ENCODE data around the gene PIGL. TPM values are rescaled to one million over a fixed set of nuclear protein-coding genes. Genes with fewer than 3 reads are reported as not detected.
"Not testable (repeated sequence)": the region's sequence is repeated elsewhere in the genome, so short reads cannot be mapped to it uniquely, and the experiment has no call there.

Gene PIGL
- total RNA-seq, 1 donor from 2014 or later = 29.5 TPM

GRCh38 chr17:16189791-16190348 is 27.1 kb upstream of the PIGL start:
- Histone ChIP-seq H3K36me3 (peaks cover 80% of the 10 kb centered on the region), H3K9me3 (no peaks in the 10 kb centered on the region), H3K27ac (no peak overlapping the region), H3K4me3 (no peak overlapping the region), H3K27me3 (no peaks in the 10 kb centered on the region), H3K4me1 (no peaks in the 10 kb centered on the region)
- ATAC-seq (no peak), DNase-seq (no peak)
- intact Hi-C loops (cut with DNase I) = no loop called here
- no peak for TF ChIP-seq CTCF (IDR thresholded peaks at IDR 0.05)

- TF ChIP-seq CTCF (IDR thresholded peaks at IDR 0.05) = no peak
- no peak overlapping the region for H3K27ac ChIP-seq
- no peak for ATAC-seq
- peaks cover 70% of the 10 kb centered on the region for H3K36me3 ChIP-seq
- DNase-seq = no peak
- H3K4me3 ChIP-seq = no peak overlapping the region
- intact Hi-C loops (cut with DNase I) = no loop called here
- H3K4me1 ChIP-seq = no peaks in the 10 kb centered on the region
- no peaks in the 10 kb centered on the region for H3K27me3 ChIP-seq
- H3K9me3 ChIP-seq = no peaks in the 10 kb centered on the region
Observed at GRCh38 chr17:16190703-16191360, 26.2 kb upstream of the PIGL start.

- no peak overlapping the region for H3K27ac ChIP-seq
- H3K4me3 ChIP-seq = no peak overlapping the region
- H3K9me3 ChIP-seq = no peaks in the 10 kb centered on the region
- ATAC-seq (no peak), DNase-seq (no peak)
- no peaks in the 10 kb centered on the region for H3K27me3 ChIP-seq
- intact Hi-C loops (cut with DNase I) = no loop called here
- TF ChIP-seq CTCF (IDR thresholded peaks at IDR 0.05) = no peak
- no peaks in the 10 kb centered on the region for H3K4me1 ChIP-seq
- peaks cover 63% of the 10 kb centered on the region for H3K36me3 ChIP-seq
Observed at GRCh38 chr17:16191604-16192003, 25.4 kb upstream of the PIGL start.

- H3K4me3 ChIP-seq; H3K9me3 ChIP-seq; H3K27ac ChIP-seq; intact Hi-C loops (cut with DNase I); ATAC-seq; H3K4me1 ChIP-seq; H3K27me3 ChIP-seq; DNase-seq: not testable (repeated sequence)
- peaks cover 49% of the 10 kb centered on the region for H3K36me3 ChIP-seq
Observed at GRCh38 chr17:16194307-16194835, 22.6 kb upstream of the PIGL start.

GRCh38 chr17:16197276-16197675 is 19.7 kb upstream of the PIGL start:
- Histone ChIP-seq H3K27ac (no peak overlapping the region), H3K9me3 (no peaks in the 10 kb centered on the region), H3K4me3 (no peak overlapping the region), H3K4me1 (peaks cover 26% of the 10 kb centered on the region), H3K27me3 (no peaks in the 10 kb centered on the region), H3K36me3 (peaks cover 22% of the 10 kb centered on the region)
- ATAC-seq (no peak), DNase-seq (no peak)
- TF ChIP-seq CTCF (IDR thresholded peaks at IDR 0.05) = no peak
- intact Hi-C loops (cut with DNase I) = no loop called here

- H3K27ac ChIP-seq = peak overlapping the region; percentile 42
- DNase-seq = no peak
Observed at GRCh38 chr17:16199093-16199492, 17.9 kb upstream of the PIGL start.

GRCh38 chr17:16201693-16202131 is 15.3 kb upstream of the PIGL start:
- H3K9me3 ChIP-seq; H3K36me3 ChIP-seq; ATAC-seq; intact Hi-C loops (cut with DNase I); DNase-seq; H3K27ac ChIP-seq; H3K27me3 ChIP-seq; H3K4me3 ChIP-seq: not testable (repeated sequence)
- H3K4me1 ChIP-seq = peaks cover 48% of the 10 kb centered on the region

More at GRCh38 chr17:16199093-16199492, 17.9 kb upstream of the PIGL start:
- ATAC-seq = no peak
- Histone ChIP-seq H3K27me3 (no peaks in the 10 kb centered on the region), H3K9me3 (no peaks in the 10 kb centered on the region), H3K4me1 (peaks cover 40% of the 10 kb centered on the region), H3K4me3 (no peak overlapping the region), H3K36me3 (peaks cover 4% of the 10 kb centered on the region)
- intact Hi-C loops (cut with DNase I) = no loop called here
- TF ChIP-seq CTCF (IDR thresholded peaks at IDR 0.05) = no peak

- H3K27me3 ChIP-seq; intact Hi-C loops (cut with DNase I); H3K36me3 ChIP-seq; H3K4me3 ChIP-seq; ATAC-seq; DNase-seq; H3K9me3 ChIP-seq: not testable (repeated sequence)
- H3K4me1 ChIP-seq = peaks cover 48% of the 10 kb centered on the region
- H3K27ac ChIP-seq = peak overlapping the region; percentile 60
Observed at GRCh38 chr17:16202554-16203500, 14.2 kb upstream of the PIGL start.
